Endothelial cell (in vitro differentiated cells): Measurements from ENCODE around the gene RAB9B. TPM values are rescaled to one million over a fixed set of nuclear protein-coding genes. Genes with fewer than 3 reads are reported as not detected.

Experiments used
- DNase-seq: peaks from one replicate; pipeline ENCODE4 v3.0.0; 2021; ENCODE audit warnings: low spot score
- H3K27ac Mint-ChIP-seq: one replicate; pipeline ENCODE4 v1.8.0; 2021; ENCODE audit warnings: mixed read lengths, inconsistent platforms; ENCODE audit not compliant: unreplicated experiment
- H3K27me3 Mint-ChIP-seq: one replicate; pipeline ENCODE4 v1.8.0; 2021; ENCODE audit warnings: mild to moderate bottlenecking, moderate library complexity, mixed read lengths, inconsistent platforms; ENCODE audit not compliant: unreplicated experiment
- H3K36me3 Mint-ChIP-seq: one replicate; pipeline ENCODE4 v1.8.0; 2021; ENCODE audit warnings: mild to moderate bottlenecking, low read depth, mixed read lengths, inconsistent platforms; ENCODE audit not compliant: unreplicated experiment
- H3K4me1 Mint-ChIP-seq: one replicate; pipeline ENCODE4 v1.8.0; 2021; ENCODE audit warnings: mild to moderate bottlenecking, mixed read lengths, inconsistent platforms; ENCODE audit not compliant: unreplicated experiment
- H3K4me3 Mint-ChIP-seq: one replicate; pipeline ENCODE4 v1.8.0; 2021; ENCODE audit warnings: mild to moderate bottlenecking, mixed read lengths, inconsistent platforms; ENCODE audit not compliant: unreplicated experiment
- H3K9me3 Mint-ChIP-seq: one replicate; pipeline ENCODE4 v1.8.0; 2021; ENCODE audit warnings: mixed read lengths, inconsistent platforms; ENCODE audit not compliant: unreplicated experiment
- CTCF ChIP-seq: fragments of 200-600 bp; sonication (generic); IDR thresholded peaks from one replicate; pipeline ENCODE4 v1.5.0; 2021; ENCODE audit warnings: antibody characterized with exemption; ENCODE audit not compliant: unreplicated experiment
- long read RNA-seq: library from polyadenylated mRNA; unstranded; transcript quantifications from one replicate; pipeline ENCODE4 v2.0.0, GENCODE V29; 2020; ENCODE audit not compliant: unreplicated experiment
- total RNA-seq: library from RNA; stranded (reverse); fragmentation: NEBNext Ultra II Directional; extraction: Animal tissue kit (Norgen Biotek cat#: 25700); gene quantifications from one replicate; pipeline ENCODE4 v1.2.1, GENCODE V29; 2021; ENCODE audit not compliant: unreplicated experiment

Gene RAB9B
- 2.3 TPM for total RNA-seq
- long read RNA-seq, partial matches to known transcripts: 0 of 3 reads
- long read RNA-seq, other reads (novel, unspliced or antisense): 3 of 3 reads

GRCh38 chrX:103831803-103832544 lies at the start of gene RAB9B:
TSS of gene RAB9B (minus strand) at chrX:103832257. CDS start at chrX:103825784, 6,473 bp downstream.
- Mint-ChIP-seq H3K9me3 (no peaks in the 10 kb centered on the region), H3K4me3 (peak within 1 kb of the TSS; percentile 87), H3K27ac (peak within 1 kb of the TSS; percentile 53), H3K27me3 (peaks cover 4% of the 10 kb centered on the region), H3K4me1 (peaks cover 5% of the 10 kb centered on the region), H3K36me3 (peaks cover 4% of the 10 kb centered on the region)
- TF ChIP-seq CTCF: no peak
- peak; percentile 32 for DNase-seq

- peaks cover 10% of the 10 kb centered on the region for H3K36me3 Mint-ChIP-seq
- no peaks in the 10 kb centered on the region for H3K4me1 Mint-ChIP-seq
- no peaks in the 10 kb centered on the region for H3K9me3 Mint-ChIP-seq
- no peak overlapping the region for H3K27ac Mint-ChIP-seq
- H3K4me3 Mint-ChIP-seq: no peak overlapping the region
- no peak for DNase-seq
- peaks cover 2% of the 10 kb centered on the region for H3K27me3 Mint-ChIP-seq
- no peak for TF ChIP-seq CTCF
Measured at GRCh38 chrX:103879339-103879738, 47.3 kb upstream of the RAB9B start.

GRCh38 chrX:103878466-103879122 lies 46.5 kb upstream of the RAB9B start:
- Mint-ChIP-seq H3K27me3 (peaks cover 2% of the 10 kb centered on the region), H3K9me3 (no peaks in the 10 kb centered on the region), H3K4me3 (no peak overlapping the region), H3K4me1 (no peaks in the 10 kb centered on the region), H3K27ac (no peak overlapping the region), H3K36me3 (peaks cover 10% of the 10 kb centered on the region)
- TF ChIP-seq CTCF: no peak
- no peak for DNase-seq

- Mint-ChIP-seq H3K4me1 (no peaks in the 10 kb centered on the region), H3K4me3 (no peak overlapping the region), H3K9me3 (no peaks in the 10 kb centered on the region), H3K36me3 (peaks cover 10% of the 10 kb centered on the region), H3K27ac (no peak overlapping the region), H3K27me3 (peaks cover 2% of the 10 kb centered on the region)
- no peak for TF ChIP-seq CTCF
- no peak for DNase-seq
Measured at GRCh38 chrX:103877571-103877970, 45.5 kb upstream of the RAB9B start.
